C4-2B (cell line): Measurements from ENCODE around the gene EPYC.

ENCODE experiments used
- H3K27ac ChIP-seq: fragments of 450-650 bp; 2 replicates; pipeline ENCODE4 v1.5.1; 2017
- ZFX ChIP-seq: fragments of 450-650 bp; IDR thresholded peaks from 2 replicates; pipeline ENCODE4 v1.6.1; 2017
- TF ChIP-seq, protein P1 (sequence below): fragments of 450-650 bp; conservative IDR thresholded peaks from 2 replicates; pipeline ENCODE4 v1.5.1; 2017; ENCODE audit warnings: mild to moderate bottlenecking

The EPYC gene

DNA sequence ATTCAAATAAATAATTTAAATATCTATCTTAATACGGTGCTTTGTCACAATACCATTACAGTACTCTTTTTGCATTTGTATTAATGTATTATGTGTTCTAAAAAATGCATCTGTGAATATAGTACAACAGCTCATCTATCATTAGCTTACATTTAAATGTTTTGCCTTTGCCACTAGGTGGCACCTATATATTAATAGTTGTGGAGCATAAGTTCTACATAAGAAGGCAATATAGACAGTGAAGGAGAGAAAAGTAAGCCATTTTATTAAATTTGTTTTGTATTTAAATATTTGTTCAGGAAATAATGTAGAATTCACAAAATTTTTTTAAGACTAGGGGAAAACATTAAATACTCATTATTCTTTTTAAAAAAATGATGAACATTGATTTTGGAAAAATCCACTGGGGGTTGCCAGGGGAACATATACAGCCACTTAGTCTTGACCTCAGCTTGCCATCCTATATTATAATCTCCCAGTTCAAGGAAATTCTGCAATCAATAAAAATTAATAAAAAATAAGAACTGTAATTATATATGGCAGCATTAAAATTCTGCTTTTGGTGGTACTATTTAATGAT is 59.6 kb downstream of the EPYC start:
- no peak overlapping the region for H3K27ac ChIP-seq
- TF ChIP-seq, protein P1, sequence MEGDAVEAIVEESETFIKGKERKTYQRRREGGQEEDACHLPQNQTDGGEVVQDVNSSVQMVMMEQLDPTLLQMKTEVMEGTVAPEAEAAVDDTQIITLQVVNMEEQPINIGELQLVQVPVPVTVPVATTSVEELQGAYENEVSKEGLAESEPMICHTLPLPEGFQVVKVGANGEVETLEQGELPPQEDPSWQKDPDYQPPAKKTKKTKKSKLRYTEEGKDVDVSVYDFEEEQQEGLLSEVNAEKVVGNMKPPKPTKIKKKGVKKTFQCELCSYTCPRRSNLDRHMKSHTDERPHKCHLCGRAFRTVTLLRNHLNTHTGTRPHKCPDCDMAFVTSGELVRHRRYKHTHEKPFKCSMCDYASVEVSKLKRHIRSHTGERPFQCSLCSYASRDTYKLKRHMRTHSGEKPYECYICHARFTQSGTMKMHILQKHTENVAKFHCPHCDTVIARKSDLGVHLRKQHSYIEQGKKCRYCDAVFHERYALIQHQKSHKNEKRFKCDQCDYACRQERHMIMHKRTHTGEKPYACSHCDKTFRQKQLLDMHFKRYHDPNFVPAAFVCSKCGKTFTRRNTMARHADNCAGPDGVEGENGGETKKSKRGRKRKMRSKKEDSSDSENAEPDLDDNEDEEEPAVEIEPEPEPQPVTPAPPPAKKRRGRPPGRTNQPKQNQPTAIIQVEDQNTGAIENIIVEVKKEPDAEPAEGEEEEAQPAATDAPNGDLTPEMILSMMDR, result peak; percentile 79
- no peak for TF ChIP-seq ZFX

- H3K27ac ChIP-seq, result no peak overlapping the region
- TF ChIP-seq, protein P1, result no peak
- no peak for TF ChIP-seq ZFX
These were observed 61.5 kb downstream of the EPYC start for GRCh38 chr12:90943255-90943654.

DNA sequence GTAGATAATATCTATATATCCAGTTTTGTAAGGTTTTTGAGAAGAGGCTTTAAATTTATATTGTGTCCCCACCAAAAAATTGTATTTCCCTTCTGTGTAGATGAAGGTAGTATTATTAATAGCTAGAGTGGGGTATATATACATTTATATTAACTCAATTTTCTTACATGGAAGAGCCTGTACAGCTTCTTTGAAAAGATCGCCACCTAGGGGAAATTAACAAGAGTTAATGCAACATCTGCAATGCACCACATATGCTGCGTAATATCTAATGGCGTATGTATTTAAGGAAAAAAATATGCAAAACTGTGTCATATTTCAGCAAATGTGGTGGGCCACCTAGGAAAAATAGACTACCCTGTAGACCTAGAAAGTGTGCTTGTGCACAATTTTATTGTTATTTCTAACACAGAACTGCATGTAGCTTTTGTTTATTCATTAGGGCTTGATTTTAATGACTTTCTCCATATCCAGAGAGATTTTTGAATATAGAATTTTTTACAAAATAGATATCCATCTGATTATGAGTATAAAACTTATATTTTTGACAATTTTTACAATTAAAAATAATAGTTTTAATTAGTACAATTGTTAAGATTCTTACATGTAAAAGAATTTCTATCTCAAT is 63.8 kb downstream of the EPYC start:
- TF ChIP-seq ZFX, result no peak
- TF ChIP-seq, protein P1, result peak; percentile 85
- H3K27ac ChIP-seq, result no peak overlapping the region

GRCh38 chr12:90939382-90939781 is 65.4 kb downstream of the EPYC start:
- no peak overlapping the region for H3K27ac ChIP-seq
- TF ChIP-seq, protein P1, result no peak
- no peak for TF ChIP-seq ZFX

DNA sequence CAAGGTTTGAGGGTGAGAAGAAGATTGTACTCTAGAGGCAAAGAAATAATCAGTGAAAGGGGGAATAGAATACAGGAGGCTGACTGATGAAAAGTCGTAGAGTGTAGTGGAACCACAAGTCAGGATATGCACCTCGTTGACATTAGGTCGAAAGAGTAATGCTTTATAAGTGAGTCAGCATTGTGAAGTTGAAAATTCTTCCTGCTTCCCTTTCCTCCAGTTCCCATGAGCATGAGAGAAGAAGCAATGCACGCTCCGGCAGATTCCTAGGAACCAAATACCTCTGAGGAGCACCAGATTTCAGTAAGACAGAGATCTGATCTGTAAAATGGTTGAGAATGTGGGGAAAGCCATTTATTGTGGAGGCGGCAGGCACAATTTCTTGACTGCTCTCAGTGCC is 66.3 kb downstream of the EPYC start:
- H3K27ac ChIP-seq, result peak overlapping the region; percentile 18; the same call in 1 of the 2 replicates
- TF ChIP-seq, protein P1, result no peak
- no peak for TF ChIP-seq ZFX

GRCh38 chr12:90937651-90938050 is 67.1 kb downstream of the EPYC start:
- no peak for TF ChIP-seq ZFX
- TF ChIP-seq, protein P1, result no peak
- H3K27ac ChIP-seq, result no peak overlapping the region

GRCh38 chr12:90936230-90937005 is 68.4 kb downstream of the EPYC start:
- no peak overlapping the region for H3K27ac ChIP-seq
- TF ChIP-seq, protein P1, result no peak
